Testis (tissue), 3 donors: Measurements from ENCODE around the gene ADAMTS16. TPM values are rescaled to one million over a fixed set of nuclear protein-coding genes. Genes with fewer than 3 reads are reported as not detected.

ENCODE experiments used
- DNase-seq: peaks from one replicate; pipeline ENCODE4 v3.0.0-alpha.2; 2019
- H3K27ac ChIP-seq, 2 donors: fragments of 200-600 bp; sonication (generic); one replicate each; pipeline ENCODE4 v1.5.1; 2019
- H3K27me3 ChIP-seq: fragments of 200-600 bp; sonication (generic); one replicate; pipeline ENCODE4 v1.5.1; 2019
- H3K36me3 ChIP-seq: fragments of 200-600 bp; sonication (generic); one replicate; pipeline ENCODE4 v1.5.1; 2017; ENCODE audit warnings: low read depth; ENCODE audit errors: missing control alignments
- H3K4me1 ChIP-seq: fragments of 200-600 bp; sonication (generic); one replicate; pipeline ENCODE4 v1.5.1; 2019
- H3K4me3 ChIP-seq, 2 donors: fragments of 200-600 bp; sonication (generic); one replicate each; pipeline ENCODE4 v1.5.1; 2017 to 2019
- H3K9me3 ChIP-seq: fragments of 200-600 bp; sonication (generic); one replicate; pipeline ENCODE4 v1.5.1; 2017
- CTCF ChIP-seq, 3 experiments: fragments of 450-650 bp in 2 of 3; fragments of 200-600 bp in 1 of 3; sonication (generic) in 1 of 3; IDR thresholded peaks; one replicate each; pipeline ENCODE4 v1.5.1; 2016 to 2019; ENCODE audit warnings: antibody characterized with exemption in 3 of 3, mild to moderate bottlenecking in 2 of 3, moderate library complexity in 1 of 3
- POLR2A ChIP-seq: fragments of 450-650 bp; IDR thresholded peaks from one replicate; pipeline ENCODE4 v1.6.1; 2017; ENCODE audit warnings: antibody characterized with exemption, mild to moderate bottlenecking, moderate library complexity
- WGBS, 2 donors: methylation state at CpG; one replicate each; pipeline ENCODE4 v1.1.5; 2018; 5-methylcytosine and 5-hydroxymethylcytosine counted together
- intact Hi-C: fragments of 100-400 bp; cut with DNase I; formaldehyde crosslinking; loops from one replicate; pipeline ENCODE4 v1.15.1; 2023; ENCODE audit warnings: low total_unique reads
- polyA plus RNA-seq: library from polyadenylated mRNA; stranded (reverse); fragments of 350-450 nt; fragmentation: Illumina TruSeq; extraction: RNeasy Lipid Tissue Mini Kit (QIAGEN cat#74804); gene quantifications from one replicate; pipeline ENCODE4 v1.2.3, GENCODE V29; 2014; ENCODE audit warnings: low read depth, low replicate concordance; ENCODE audit not compliant: insufficient read depth
- total RNA-seq, 2 donors: library from RNA; depleted of rRNA; stranded (reverse); fragments of >200 nt; gene quantifications; one replicate each; pipeline ENCODE4 v1.2.3, GENCODE V29; 2016

ADAMTS16 gene
- total and polyA plus RNA-seq, 3 donors from 2014 or later = 0.16 to 4.7 (median 0.37) TPM

GRCh38 chr5:5242056-5242455 is 101.9 kb downstream of the ADAMTS16 start:
- Histone ChIP-seq H3K36me3 (no peaks in the 10 kb centered on the region), H3K9me3 (no peaks in the 10 kb centered on the region), H3K4me3 (no peak overlapping the region), H3K4me1 (no peaks in the 10 kb centered on the region), H3K27me3 (no peaks in the 10 kb centered on the region), H3K27ac (no peak overlapping the region)
- no peak for TF ChIP-seq POLR2A
- TF ChIP-seq CTCF (IDR thresholded peaks at IDR 0.05) = no peak
- no peak for DNase-seq
- 91 to 96% methylated on average over 11 of the region's 11 CpGs for WGBS, 2 donors
- intact Hi-C loops = no loop called here

- Histone ChIP-seq H3K36me3 (no peaks in the 10 kb centered on the region), H3K9me3 (no peaks in the 10 kb centered on the region), H3K4me1 (no peaks in the 10 kb centered on the region), H3K27ac (no peak overlapping the region), H3K27me3 (no peaks in the 10 kb centered on the region), H3K4me3 (no peak overlapping the region)
- DNase-seq = no peak
- WGBS, 2 donors = 93 to 95% methylated on average over 8 of the region's 8 CpGs
- intact Hi-C loops = no loop called here
- no peak for TF ChIP-seq POLR2A
- TF ChIP-seq CTCF (IDR thresholded peaks at IDR 0.05) = no peak
These were observed 106.6 kb downstream of the ADAMTS16 start for GRCh38 chr5:5246736-5247135.

- Histone ChIP-seq H3K4me1 (no peaks in the 10 kb centered on the region), H3K27me3 (no peaks in the 10 kb centered on the region), H3K36me3 (no peaks in the 10 kb centered on the region), H3K4me3 (no peak overlapping the region), H3K27ac (no peak overlapping the region), H3K9me3 (no peaks in the 10 kb centered on the region)
- 47 to 62% methylated on average over 6 of the region's 6 CpGs for WGBS, 2 donors
- no peak for DNase-seq
- no peak for TF ChIP-seq CTCF (IDR thresholded peaks at IDR 0.05)
- no peak for TF ChIP-seq POLR2A
- intact Hi-C loops = no loop called here
These were observed 110.6 kb downstream of the ADAMTS16 start for GRCh38 chr5:5250758-5251157.

GRCh38 chr5:5252106-5252505 is 112.0 kb downstream of the ADAMTS16 start:
- no peaks in the 10 kb centered on the region for H3K9me3 ChIP-seq
- no peak for DNase-seq
- TF ChIP-seq CTCF (IDR thresholded peaks at IDR 0.05) = no peak
- TF ChIP-seq POLR2A = no peak
- H3K4me1 ChIP-seq = no peaks in the 10 kb centered on the region
- 73 to 80% methylated on average over 8 of the region's 8 CpGs for WGBS, 2 donors
- no peak overlapping the region for H3K27ac ChIP-seq
- no peaks in the 10 kb centered on the region for H3K36me3 ChIP-seq
- no peaks in the 10 kb centered on the region for H3K27me3 ChIP-seq
- no peak overlapping the region for H3K4me3 ChIP-seq
- intact Hi-C loops = no loop called here

- Histone ChIP-seq H3K4me3 (no peak overlapping the region), H3K4me1 (no peaks in the 10 kb centered on the region), H3K36me3 (no peaks in the 10 kb centered on the region), H3K27ac (no peak overlapping the region), H3K9me3 (no peaks in the 10 kb centered on the region), H3K27me3 (no peaks in the 10 kb centered on the region)
- 92 to 93% methylated on average over 5 of the region's 5 CpGs for WGBS, 2 donors
- intact Hi-C loops = no loop called here
- TF ChIP-seq POLR2A (no peak), CTCF (IDR thresholded peaks at IDR 0.05) (no peak)
- no peak for DNase-seq
These were observed 117.2 kb downstream of the ADAMTS16 start for GRCh38 chr5:5257353-5257752.
